ENCODE measurements around the gene HS3ST6. TPM values are rescaled to one million over a fixed set of nuclear protein-coding genes. Genes with fewer than 3 reads are reported as not detected.

Gene HS3ST6
- total and polyA plus RNA-seq, 3 donors from 2014 or later, result 0.34 to 1.6 (median 0.94) TPM

DNA sequence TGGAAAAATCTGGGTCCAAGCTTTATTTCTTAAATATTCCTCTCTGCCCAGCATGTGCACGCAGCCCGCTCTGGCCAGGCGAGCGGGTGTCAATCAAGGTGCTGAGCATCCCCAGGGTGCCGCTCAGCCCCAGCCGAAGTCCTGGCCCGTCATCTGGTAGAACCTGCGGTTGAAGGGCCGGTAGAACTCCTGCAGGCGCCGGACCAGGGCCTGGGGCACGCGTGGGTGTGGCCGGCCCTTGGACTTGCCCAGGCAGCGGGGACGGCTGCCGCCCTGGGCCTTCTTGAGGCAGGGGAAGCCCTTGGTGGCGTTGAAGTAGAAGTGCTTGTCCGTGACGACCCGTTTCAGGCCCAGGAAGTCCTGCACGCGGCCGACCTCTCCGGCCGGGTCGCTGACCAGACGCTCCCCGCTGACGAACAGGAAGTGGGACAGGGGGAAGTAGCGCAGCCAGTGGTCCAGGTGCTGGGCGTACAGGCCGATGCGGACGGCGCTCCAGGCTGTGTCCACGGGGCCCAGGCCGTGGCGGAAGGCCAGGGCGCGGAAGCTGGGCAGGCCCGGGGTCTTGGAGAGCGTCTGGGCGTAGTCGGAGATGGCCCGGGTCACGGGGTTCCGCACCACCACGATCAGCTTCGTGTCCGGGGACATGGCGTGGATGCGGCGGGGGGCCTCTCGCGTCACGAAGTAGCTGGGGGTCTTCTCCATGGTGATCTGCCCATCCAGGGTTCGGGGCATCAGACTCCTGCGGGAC is 6.6 kb downstream of the HS3ST6 start:
- H3K27ac ChIP-seq, result no peak overlapping the region
- TF ChIP-seq POLR2A (IDR thresholded peaks at IDR 0.05) (no peak), CTCF (IDR thresholded peaks at IDR 0.05) (no peak)
- no peaks in the 10 kb centered on the region for H3K9me3 ChIP-seq
- H3K27me3 ChIP-seq, result no peaks in the 10 kb centered on the region
- no peak for DNase-seq
- intact Hi-C loops (cut with DNase I; ENCODE audit: low total_unique reads), result no loop called here
- WGBS, 2 donors, result 87 to 92% methylated on average over 34 to 59 of the region's 59 CpGs
- H3K36me3 ChIP-seq (ENCODE audit: low read depth, missing control alignments), result no peaks in the 10 kb centered on the region
- no peak overlapping the region for H3K4me3 ChIP-seq
- H3K4me1 ChIP-seq, result no peaks in the 10 kb centered on the region

- Histone ChIP-seq H3K36me3 (ENCODE audit: low read depth, missing control alignments) (no peaks in the 10 kb centered on the region), H3K9me3 (no peaks in the 10 kb centered on the region), H3K27me3 (no peaks in the 10 kb centered on the region), H3K27ac (no peak overlapping the region), H3K4me3 (no peak overlapping the region), H3K4me1 (peaks cover 2% of the 10 kb centered on the region)
- 81 to 82% methylated on average over 13 to 18 of the region's 18 CpGs for WGBS, 2 donors
- no peak for DNase-seq
- TF ChIP-seq POLR2A (IDR thresholded peaks at IDR 0.05) (no peak), CTCF (IDR thresholded peaks at IDR 0.05) (no peak)
- intact Hi-C loops (cut with DNase I; ENCODE audit: low total_unique reads), result no loop called here
Observed at GRCh38 chr16:1909561-1910231, 8.5 kb downstream of the HS3ST6 start.

GRCh38 chr16:1908983-1909382 is 9.2 kb downstream of the HS3ST6 start:
- Histone ChIP-seq H3K36me3 (ENCODE audit: low read depth, missing control alignments) (no peaks in the 10 kb centered on the region), H3K27ac (no peak overlapping the region), H3K9me3 (no peaks in the 10 kb centered on the region), H3K4me3 (no peak overlapping the region), H3K4me1 (peaks cover 7% of the 10 kb centered on the region), H3K27me3 (no peaks in the 10 kb centered on the region)
- 70 to 88% methylated on average over 5 to 8 of the region's 9 CpGs for WGBS, 2 donors
- TF ChIP-seq POLR2A (IDR thresholded peaks at IDR 0.05), result no peak
- TF ChIP-seq CTCF (IDR thresholded peaks at IDR 0.05), result no peak
- no peak for DNase-seq
- intact Hi-C loops (cut with DNase I; ENCODE audit: low total_unique reads), result no loop called here

GRCh38 chr16:1908184-1908583 is 10.0 kb downstream of the HS3ST6 start:
- no peak for TF ChIP-seq CTCF (IDR thresholded peaks at IDR 0.05)
- H3K4me1 ChIP-seq, result peaks cover 12% of the 10 kb centered on the region
- no peak for DNase-seq
- intact Hi-C loops (cut with DNase I; ENCODE audit: low total_unique reads), result no loop called here
- no peaks in the 10 kb centered on the region for H3K27me3 ChIP-seq
- no peaks in the 10 kb centered on the region for H3K36me3 ChIP-seq (ENCODE audit: low read depth, missing control alignments)
- no peaks in the 10 kb centered on the region for H3K9me3 ChIP-seq
- 74 to 83% methylated on average over 11 to 17 of the region's 17 CpGs for WGBS, 2 donors
- H3K27ac ChIP-seq, result no peak overlapping the region
- H3K4me3 ChIP-seq, result no peak overlapping the region
